Neural cell (in vitro differentiated cells): ENCODE results near the gene TFB1M.

Experiments used
- EP300 ChIP-seq: fragments of 450-650 bp; conservative IDR thresholded peaks from 2 replicates; pipeline ENCODE4 v1.6.1; 2014; ENCODE audit warnings: antibody characterized with exemption, mild to moderate bottlenecking, moderate library complexity; ENCODE audit not compliant: poor library complexity, severe bottlenecking
- EZH2 ChIP-seq: fragments of 200-600, 300-800 bp; shearing (Covaris generic), sonication (generic); IDR thresholded peaks from 2 replicates; pipeline ENCODE4 v1.6.1; 2014; ENCODE audit warnings: antibody characterized with exemption, low read length, borderline replicate concordance, mild to moderate bottlenecking; ENCODE audit not compliant: insufficient read depth, poor library complexity, severe bottlenecking
- MXI1 ChIP-seq: fragments of 450-650 bp; conservative IDR thresholded peaks from 2 replicates; pipeline ENCODE4 v1.6.1; 2014; ENCODE audit warnings: antibody characterized with exemption, mild to moderate bottlenecking; ENCODE audit not compliant: poor library complexity, severe bottlenecking
- POLR2AphosphoS5 ChIP-seq: IDR thresholded peaks from 2 replicates; pipeline ENCODE4 v1.6.1; 2012
- RAD21 ChIP-seq: fragments of 450-650 bp; conservative IDR thresholded peaks from 2 replicates; pipeline ENCODE4 v1.6.1; 2014; ENCODE audit warnings: antibody characterized with exemption, mild to moderate bottlenecking, moderate library complexity
- SMC3 ChIP-seq: fragments of 450-650 bp; conservative IDR thresholded peaks from 2 replicates; pipeline ENCODE4 v1.6.1; 2014; ENCODE audit warnings: antibody characterized with exemption, mild to moderate bottlenecking, moderate library complexity; ENCODE audit not compliant: poor library complexity
- TAF1 ChIP-seq: IDR thresholded peaks from 2 replicates; pipeline ENCODE4 v1.6.1; 2012; ENCODE audit warnings: low read depth
- TF ChIP-seq, protein P1 (sequence below): fragments of 450-650 bp; IDR thresholded peaks from 2 replicates; pipeline ENCODE4 v1.5.1; 2014; ENCODE audit warnings: antibody characterized with exemption, mild to moderate bottlenecking, moderate library complexity; ENCODE audit not compliant: poor library complexity, severe bottlenecking
- TF ChIP-seq, protein P2 (sequence below): IDR thresholded peaks from 2 replicates; pipeline ENCODE4 v1.6.1; 2012; ENCODE audit warnings: borderline replicate concordance

DNA sequence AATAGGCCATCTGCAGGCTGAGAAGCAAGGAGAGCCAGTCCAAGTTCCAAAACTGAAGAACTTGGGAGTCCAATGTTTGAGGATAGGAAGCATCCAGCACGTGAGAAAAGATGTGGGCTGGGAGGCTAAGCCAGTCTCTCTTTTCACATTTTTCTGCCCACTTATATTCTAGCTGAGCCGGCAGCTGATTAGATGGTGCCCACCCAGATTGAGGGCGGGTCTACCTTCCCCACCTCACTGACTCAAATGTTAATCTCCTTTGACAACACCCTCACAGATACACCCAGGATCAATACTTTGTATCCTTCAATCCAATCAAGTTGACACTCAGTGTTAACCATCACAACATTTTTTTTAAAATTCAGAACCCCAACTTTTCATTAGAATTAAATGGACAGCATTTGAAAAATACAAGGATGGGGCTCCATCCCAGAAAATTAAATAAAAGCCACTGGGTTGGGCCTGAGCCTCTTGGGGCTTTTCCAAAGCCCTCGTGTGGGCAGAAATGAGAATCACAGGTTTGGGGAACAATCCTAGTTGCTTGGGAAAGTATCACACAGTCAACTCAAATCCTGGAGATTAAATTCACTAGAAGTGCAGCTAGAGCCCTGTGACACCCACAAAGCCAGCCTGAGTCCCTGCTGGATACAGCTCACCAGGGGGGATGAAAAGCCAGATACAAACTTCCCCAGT lies 48.3 kb downstream of the TFB1M start:
- no peak for TF ChIP-seq POLR2AphosphoS5
- TF ChIP-seq, protein P1, sequence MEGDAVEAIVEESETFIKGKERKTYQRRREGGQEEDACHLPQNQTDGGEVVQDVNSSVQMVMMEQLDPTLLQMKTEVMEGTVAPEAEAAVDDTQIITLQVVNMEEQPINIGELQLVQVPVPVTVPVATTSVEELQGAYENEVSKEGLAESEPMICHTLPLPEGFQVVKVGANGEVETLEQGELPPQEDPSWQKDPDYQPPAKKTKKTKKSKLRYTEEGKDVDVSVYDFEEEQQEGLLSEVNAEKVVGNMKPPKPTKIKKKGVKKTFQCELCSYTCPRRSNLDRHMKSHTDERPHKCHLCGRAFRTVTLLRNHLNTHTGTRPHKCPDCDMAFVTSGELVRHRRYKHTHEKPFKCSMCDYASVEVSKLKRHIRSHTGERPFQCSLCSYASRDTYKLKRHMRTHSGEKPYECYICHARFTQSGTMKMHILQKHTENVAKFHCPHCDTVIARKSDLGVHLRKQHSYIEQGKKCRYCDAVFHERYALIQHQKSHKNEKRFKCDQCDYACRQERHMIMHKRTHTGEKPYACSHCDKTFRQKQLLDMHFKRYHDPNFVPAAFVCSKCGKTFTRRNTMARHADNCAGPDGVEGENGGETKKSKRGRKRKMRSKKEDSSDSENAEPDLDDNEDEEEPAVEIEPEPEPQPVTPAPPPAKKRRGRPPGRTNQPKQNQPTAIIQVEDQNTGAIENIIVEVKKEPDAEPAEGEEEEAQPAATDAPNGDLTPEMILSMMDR = no peak
- no peak for TF ChIP-seq EZH2
- no peak for TF ChIP-seq TAF1
- TF ChIP-seq EP300 = no peak
- no peak for TF ChIP-seq RAD21
- TF ChIP-seq MXI1 = no peak
- TF ChIP-seq, protein P2, sequence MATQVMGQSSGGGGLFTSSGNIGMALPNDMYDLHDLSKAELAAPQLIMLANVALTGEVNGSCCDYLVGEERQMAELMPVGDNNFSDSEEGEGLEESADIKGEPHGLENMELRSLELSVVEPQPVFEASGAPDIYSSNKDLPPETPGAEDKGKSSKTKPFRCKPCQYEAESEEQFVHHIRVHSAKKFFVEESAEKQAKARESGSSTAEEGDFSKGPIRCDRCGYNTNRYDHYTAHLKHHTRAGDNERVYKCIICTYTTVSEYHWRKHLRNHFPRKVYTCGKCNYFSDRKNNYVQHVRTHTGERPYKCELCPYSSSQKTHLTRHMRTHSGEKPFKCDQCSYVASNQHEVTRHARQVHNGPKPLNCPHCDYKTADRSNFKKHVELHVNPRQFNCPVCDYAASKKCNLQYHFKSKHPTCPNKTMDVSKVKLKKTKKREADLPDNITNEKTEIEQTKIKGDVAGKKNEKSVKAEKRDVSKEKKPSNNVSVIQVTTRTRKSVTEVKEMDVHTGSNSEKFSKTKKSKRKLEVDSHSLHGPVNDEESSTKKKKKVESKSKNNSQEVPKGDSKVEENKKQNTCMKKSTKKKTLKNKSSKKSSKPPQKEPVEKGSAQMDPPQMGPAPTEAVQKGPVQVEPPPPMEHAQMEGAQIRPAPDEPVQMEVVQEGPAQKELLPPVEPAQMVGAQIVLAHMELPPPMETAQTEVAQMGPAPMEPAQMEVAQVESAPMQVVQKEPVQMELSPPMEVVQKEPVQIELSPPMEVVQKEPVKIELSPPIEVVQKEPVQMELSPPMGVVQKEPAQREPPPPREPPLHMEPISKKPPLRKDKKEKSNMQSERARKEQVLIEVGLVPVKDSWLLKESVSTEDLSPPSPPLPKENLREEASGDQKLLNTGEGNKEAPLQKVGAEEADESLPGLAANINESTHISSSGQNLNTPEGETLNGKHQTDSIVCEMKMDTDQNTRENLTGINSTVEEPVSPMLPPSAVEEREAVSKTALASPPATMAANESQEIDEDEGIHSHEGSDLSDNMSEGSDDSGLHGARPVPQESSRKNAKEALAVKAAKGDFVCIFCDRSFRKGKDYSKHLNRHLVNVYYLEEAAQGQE = no peak
- TF ChIP-seq SMC3 = no peak
